RPMI8226 (cell line): ENCODE data around the gene ALPP.

Source experiments
- DNase-seq: peaks from one replicate; pipeline ENCODE4 v3.0.0-alpha.2; 2015

The ALPP gene

DNA sequence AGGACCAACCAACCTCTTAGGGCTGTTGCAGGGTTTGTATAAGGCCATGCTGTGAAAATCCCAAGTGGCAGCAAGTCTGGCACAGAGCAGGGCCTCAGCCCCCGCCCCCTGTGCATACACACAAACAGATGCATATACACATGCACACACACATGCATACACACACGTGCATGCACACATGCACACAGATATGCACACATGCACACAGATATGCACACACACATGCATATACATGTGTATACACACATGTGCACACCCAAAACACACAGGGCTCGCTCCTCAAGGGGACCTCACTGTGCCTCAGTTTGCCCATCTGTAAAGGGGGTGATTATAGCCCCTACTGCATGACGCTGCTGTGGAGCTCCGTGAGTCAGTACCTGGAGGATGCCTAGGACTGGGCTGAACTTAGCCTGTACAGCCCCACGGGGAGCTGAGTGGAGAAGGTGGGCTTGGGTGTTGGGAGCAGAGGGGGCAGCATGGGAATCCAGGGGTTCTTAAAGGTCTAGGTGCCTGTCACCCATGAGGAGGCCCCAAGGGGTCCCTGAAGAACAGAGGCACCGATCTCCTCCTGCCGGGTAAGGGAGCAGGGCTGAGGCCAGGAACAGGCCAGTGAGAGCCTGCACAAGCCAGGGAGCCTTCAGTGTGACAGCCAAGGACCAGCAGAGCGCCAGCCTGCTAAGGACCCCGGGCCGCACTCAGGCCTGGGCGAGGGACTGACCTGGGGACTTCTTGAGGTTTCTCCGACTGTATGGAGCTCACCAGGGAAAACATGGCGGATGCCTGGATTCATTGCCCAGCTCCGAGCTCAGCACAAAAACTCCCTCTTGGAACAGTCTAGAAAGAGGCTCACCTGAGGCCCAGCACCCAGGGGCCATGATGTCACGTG is 53.4 kb downstream of the ALPP start:
- DNase-seq: no peak
